Activated CD8-positive, alpha-beta memory T cell treated with anti-CD3 and anti-CD28 coated beads, Interleukin-2, amount 50 U/mL, for 24 hours (primary cell): Measurements from ENCODE around the gene RPL18A.

ENCODE experiments used
- DNase-seq: peaks from one replicate; pipeline ENCODE4 v3.0.0-alpha.2; 2020; ENCODE audit errors: extremely low read depth

The RPL18A gene

GRCh38 chr19:17910791-17911360 is 51.2 kb downstream of the RPL18A start:
- DNase-seq, result no peak
